ENCODE measurements around the gene DDB1.

- no peak for TF ChIP-seq CTCF (IDR thresholded peaks at IDR 0.05)
- no peak for TF ChIP-seq POLR2AphosphoS5 (IDR thresholded peaks at IDR 0.05)
Observed at GRCh38 chr11:61266602-61267001, 66.3 kb downstream of the DDB1 start.

All from breast epithelium (tissue), 3 donors.